HG02938 (cell line): ENCODE results near the gene INPP5A.

Source experiments
- ATAC-seq: cut with Tn5 transposase; IDR thresholded peaks from one replicate; pipeline ENCODE4 v1.9.1; 2021; ENCODE audit warnings: mild to moderate bottlenecking, moderate library complexity; ENCODE audit not compliant: unreplicated experiment

The INPP5A gene

GRCh38 chr10:132653721-132654120, 116.1 kb downstream of the INPP5A start:
- ATAC-seq: no peak

- no peak for ATAC-seq
These were observed 116.6 kb downstream of the INPP5A start for GRCh38 chr10:132654121-132654571.

GRCh38 chr10:132654708-132655661, 117.4 kb downstream of the INPP5A start:
- no peak for ATAC-seq

- ATAC-seq: no peak
These were observed 118.1 kb downstream of the INPP5A start for GRCh38 chr10:132655735-132656134.

DNA sequence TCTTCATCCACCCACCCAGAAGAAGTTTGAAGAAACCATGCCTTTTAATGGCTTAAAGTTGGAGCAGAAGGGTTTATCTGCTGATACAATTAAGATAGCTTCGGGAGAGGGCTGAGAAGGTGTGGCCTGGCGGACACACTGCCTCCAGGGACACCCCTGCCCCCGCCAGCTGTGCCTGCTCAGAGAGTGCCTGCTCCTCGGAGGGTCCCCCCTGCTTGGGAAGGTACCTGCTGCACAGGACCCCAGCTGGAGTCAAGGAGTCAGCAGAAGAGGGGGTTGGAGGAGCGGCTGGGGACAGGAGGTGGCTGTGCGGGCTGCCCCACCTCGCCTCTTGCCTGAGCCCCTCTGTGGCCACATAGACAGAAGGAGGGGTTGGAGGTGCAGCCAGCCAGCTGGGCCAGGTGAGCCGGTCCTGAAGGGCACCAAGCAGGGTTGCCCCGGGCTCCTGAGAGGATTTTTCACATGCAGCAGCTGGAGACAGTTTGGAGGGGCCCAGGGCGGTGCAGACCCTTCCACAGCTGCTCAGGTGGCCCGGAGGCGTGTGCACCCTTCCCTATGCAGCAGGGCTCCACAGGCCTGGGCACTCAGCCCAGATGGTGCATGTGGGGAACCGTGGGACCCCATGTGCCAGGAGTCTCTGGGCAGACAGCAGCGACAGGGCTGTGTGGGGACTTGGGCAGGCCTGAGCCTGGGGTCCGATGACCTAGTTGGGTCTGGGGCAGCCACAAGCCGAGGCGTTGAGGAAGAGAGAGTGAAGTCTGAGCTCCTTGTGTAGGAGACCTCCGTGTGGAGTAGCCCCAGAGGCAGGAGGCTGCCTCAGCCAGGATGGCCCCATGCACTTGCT, 118.9 kb downstream of the INPP5A start:
- ATAC-seq: no peak

DNA sequence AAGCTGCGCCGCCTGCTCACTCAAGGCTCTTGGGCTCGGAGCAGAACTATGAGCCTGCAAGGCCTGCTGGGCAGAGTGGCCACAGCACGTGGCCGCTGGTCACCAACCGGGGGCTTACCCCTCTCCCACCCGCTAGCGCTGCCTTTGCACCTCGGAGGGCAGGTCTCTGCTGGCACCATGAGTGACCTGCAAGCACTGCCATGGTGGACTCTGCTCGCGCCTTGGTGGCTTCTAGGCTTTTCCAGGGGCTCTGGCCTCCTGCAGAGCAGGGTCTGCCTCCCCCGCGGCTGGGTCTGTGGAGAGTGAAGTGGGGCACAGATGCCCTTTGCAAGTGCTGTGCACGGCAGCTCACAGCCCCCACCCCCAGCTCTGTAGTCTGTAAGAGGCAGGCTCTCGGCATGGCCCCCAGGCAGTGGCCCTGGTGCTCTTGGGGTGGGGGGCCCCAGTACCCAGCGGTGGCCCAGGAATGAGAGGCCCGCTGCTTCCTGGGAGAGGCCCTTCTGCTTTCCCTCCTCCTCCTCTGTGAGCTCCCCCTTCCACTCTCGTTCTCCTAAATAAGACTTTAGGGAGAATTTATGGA, 119.6 kb downstream of the INPP5A start:
- ATAC-seq: no peak

DNA sequence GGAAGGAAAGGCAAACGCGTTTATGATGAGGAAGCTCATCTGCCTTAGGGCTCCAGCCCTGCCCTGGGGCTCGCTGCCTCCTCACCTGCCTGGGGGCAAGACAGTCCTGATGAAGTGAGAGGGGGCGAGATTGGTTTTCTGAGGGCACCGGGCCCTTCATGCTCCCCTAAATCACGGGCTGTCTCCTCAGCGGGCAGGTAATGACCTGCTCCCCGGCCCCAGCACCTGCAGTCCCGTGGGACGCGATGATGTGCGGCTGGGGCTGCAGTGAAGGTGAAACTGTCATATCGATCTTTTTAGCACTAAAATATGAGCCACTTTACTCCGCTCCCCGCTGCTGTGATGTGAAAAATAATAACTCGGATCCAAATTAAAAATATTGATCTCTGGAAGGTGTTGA, 120.2 kb downstream of the INPP5A start:
- no peak for ATAC-seq

- no peak for ATAC-seq
These were observed 121.1 kb downstream of the INPP5A start for GRCh38 chr10:132658546-132659205.

- no peak for ATAC-seq
These were observed 121.9 kb downstream of the INPP5A start for GRCh38 chr10:132659206-132660091.

GRCh38 chr10:132660385-132660784, 122.8 kb downstream of the INPP5A start:
- ATAC-seq: no peak

DNA sequence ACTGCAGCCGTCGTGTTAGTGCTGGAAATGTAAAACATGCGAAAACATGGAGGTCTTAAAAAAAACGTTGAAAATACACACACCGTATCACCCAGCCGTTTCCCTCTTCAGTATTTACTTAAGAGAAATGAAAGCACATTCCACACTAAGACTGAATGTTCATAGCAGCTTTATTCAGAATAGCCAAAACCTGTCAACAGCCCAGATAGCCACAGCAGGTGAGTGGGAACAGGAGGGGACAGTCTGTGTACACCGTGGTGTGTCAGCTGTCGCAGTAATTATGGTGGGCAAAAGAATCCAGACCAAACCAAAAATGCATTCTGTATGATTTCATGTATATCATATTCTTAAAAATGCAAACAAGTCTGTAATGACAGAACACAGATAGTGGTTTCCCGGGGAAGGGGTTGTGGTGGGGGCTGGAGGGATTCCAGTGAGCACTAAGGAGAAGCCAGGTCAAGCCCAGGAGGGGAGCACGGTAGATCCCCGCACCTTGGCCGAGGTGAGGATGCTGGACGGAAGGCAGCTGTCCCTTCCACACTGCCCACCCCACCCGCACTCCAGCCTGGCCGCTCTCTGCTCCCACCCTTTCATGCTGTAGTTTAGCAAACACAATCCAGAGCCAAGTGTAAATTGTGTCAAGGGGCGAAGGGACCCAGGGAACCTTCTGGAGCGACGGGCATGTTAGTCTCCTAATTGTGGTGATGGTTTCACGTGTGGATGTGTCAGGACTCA, 124.8 kb downstream of the INPP5A start:
- ATAC-seq: no peak

GRCh38 chr10:132663666-132664365, 126.2 kb downstream of the INPP5A start:
- no peak for ATAC-seq

DNA sequence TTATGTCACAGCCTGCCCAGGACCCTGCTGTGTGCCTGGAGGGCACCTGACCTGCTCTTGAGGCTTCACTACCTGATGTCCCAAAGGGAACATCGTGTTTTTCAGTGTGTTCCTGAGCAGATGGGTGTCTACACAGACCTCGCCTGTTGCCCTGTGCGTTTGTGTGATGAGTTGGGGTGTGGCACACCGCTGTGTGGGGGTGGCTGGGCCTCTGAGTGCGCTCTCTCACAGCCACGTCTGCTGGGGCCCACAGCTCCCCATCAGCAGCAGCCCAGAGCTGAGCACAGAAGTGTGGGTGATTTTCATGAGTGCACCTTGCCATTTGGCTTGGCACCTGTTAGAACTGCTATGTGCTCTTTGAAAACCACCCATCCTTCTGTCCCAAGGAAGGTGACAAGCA, 126.8 kb downstream of the INPP5A start:
- no peak for ATAC-seq

GRCh38 chr10:132664883-132665282, 127.3 kb downstream of the INPP5A start:
- no peak for ATAC-seq

GRCh38 chr10:132665946-132666704, 128.5 kb downstream of the INPP5A start:
- no peak for ATAC-seq

DNA sequence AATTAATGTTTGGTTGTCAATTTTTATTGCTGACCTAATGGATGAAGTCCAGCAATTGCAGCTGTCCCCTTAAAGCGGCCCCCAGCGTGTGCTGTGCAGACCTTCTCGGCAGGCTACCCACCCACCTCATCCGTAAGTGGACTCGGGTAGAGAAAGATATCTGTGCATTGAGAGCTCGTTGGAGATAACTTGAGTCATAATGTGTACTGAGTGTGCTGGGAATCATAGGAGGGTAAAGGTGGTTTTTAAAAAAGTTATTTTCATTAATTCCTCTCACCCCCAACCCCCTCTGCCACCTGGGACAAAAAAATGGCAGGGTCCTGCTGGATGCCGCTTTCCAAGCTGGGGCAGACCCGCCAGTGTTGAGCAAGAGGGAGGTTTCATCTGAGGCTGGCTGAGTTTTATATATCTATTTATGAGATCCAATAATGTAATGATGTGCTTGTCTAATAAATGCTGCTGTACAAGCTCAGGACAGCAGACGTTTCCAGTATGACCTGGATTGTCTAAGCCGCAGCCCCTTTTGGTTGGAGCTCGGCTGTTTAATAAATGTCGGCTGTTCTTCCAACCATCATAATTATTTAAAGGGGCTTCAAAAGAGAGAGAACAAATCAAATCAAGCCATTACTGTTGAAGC, 129.2 kb downstream of the INPP5A start:
- ATAC-seq: no peak

DNA sequence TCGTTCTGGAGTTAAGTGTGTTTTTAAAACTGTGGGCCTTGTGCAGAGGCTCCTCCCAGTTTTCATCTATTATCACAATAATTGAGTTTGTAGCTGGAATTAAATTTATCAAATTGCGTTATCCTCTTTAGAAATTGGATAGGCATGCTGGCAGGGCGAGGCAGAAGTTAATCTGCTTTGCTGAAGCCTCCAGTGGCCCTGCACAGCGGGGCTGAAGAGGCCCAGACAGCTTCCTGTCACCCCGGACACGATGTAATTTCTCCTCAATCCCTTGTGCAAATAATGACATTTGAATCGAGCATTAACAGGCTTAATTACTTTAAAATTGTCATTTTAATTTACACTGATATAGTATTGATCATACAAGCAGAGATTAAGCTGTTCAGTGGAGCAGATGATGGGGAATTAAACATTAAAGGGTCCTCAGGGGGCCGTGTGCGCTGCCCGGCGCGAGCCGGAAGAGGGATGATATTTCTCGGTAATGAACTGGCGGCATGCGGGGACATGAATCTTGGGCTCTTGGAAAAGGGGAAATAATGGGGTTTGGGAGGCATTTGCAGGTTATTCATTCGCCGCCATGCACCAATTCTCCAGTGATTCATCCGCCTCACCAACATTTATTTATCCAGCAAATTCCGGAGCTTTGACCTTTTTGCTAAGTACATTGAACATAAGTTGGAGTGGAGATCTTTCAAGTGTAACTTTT, 129.9 kb downstream of the INPP5A start:
- ATAC-seq: no peak
